Posterior vena cava (tissue), 2 donors: ENCODE data around the gene GPR26. TPM values are rescaled to one million over a fixed set of nuclear protein-coding genes. Genes with fewer than 3 reads are reported as not detected.
"Not testable (repeated sequence)": the region's sequence is repeated elsewhere in the genome, so short reads cannot be mapped to it uniquely, and the experiment has no call there.

Source experiments
- DNase-seq: peaks from one replicate; pipeline ENCODE4 v3.0.0-alpha.2; 2020; ENCODE audit warnings: low spot score
- intact Hi-C, 2 donors: fragments of 100-400 bp; cut with DNase I; formaldehyde crosslinking; loops; one replicate each; pipeline versions ENCODE4 v1.14.1 to v1.14.2; 2022 to 2023
- total RNA-seq, 2 donors: library from RNA; stranded (reverse); fragmentation: NEBNext Ultra II Directional; extraction: Animal tissue kit (Norgen Biotek cat#: 25700); gene quantifications; one replicate each; pipeline ENCODE4 v1.2.1, GENCODE V29; 2021
- donor health status: DM: yes; HTN: yes; CAD: no.
- donor health status: DM: yes; HTN: yes; CAD: no.

GPR26 gene
- total RNA-seq, 2 donors from 2014 or later, result not detected

- peak; percentile 11 for DNase-seq
- intact Hi-C loops, result no loop called here
Observed at GRCh38 chr10:123689880-123690279, 23.7 kb downstream of the GPR26 start.

- intact Hi-C loops, result no loop called here
- no peak for DNase-seq
Observed at GRCh38 chr10:123703195-123703790, 37.1 kb downstream of the GPR26 start.

DNA sequence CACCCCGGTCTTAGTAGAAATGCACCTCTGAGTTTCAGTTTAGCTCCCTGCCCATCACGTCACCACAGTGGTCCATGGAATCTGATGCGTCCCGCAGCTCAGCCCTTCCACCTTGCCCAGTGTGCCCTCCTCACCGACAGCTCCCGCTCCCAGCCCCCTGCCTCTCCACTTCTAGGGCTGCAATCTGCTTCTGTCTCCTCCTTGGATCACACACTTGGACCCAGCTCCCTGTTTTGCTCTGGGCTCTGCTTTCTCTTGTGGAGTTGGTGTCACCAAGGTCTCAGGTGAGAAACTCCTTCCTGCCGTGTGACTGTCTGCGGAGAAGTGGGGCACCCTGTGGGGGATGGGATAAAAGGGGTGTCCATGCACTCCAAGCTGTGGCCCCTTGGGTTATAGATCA lies 37.9 kb downstream of the GPR26 start:
- no peak for DNase-seq
- intact Hi-C loops, result no loop called here

DNA sequence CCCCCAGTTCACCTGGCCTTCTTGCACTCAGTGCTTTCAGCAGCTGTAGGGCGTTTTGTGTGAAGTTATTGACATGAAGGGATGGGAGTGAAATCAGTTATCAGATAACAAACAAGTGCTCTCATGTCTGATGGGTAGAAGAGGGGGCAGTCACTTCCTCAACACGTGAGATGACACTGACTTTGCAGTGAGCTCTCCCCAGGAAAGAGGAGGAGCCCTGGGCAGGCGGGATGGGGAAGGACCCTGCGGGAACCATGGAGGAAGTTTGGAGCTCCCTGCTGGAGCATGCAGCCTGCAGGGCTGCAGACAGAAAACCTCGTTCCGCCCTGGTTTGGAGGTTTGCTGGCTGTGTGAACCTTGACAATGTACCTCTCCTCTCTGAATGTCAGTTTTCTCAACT lies 38.7 kb downstream of the GPR26 start:
- DNase-seq, result no peak
- intact Hi-C loops, result no loop called here

- intact Hi-C loops, result no loop called here
- no peak for DNase-seq
Observed at GRCh38 chr10:123706236-123706635, 40.1 kb downstream of the GPR26 start.

DNA sequence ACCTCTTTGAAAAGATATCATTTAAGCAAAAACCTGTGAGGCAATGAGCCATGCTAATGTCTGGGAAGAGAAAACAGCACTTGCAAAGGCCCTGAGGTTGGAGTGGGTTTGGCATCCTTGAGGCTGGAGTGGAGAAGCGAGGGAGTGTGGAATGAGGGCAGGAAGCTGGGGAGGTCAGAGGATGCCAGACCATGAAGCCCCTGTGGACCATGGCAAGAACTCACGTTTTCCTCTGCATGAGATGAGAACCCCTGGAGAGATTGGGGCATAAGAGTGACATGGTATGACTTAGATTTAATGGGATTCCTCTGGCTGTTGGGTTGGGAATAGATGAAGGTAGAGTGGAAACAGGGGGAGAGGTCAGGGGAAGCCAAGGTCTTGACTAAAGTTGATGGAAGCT lies 49.4 kb downstream of the GPR26 start:
- intact Hi-C loops, result no loop called here
- no peak for DNase-seq

GRCh38 chr10:123717336-123717735 lies 51.2 kb downstream of the GPR26 start:
- DNase-seq, result no peak
- intact Hi-C loops, result no loop called here

- intact Hi-C loops, result no loop called here
- DNase-seq, result no peak
Observed at GRCh38 chr10:123718544-123719060, 52.4 kb downstream of the GPR26 start.

GRCh38 chr10:123720536-123720935 lies 54.4 kb downstream of the GPR26 start:
- no peak for DNase-seq
- intact Hi-C loops, result no loop called here

GRCh38 chr10:123721441-123722049 lies 55.4 kb downstream of the GPR26 start:
- DNase-seq, result peak; percentile 45
- intact Hi-C loops, result no loop called here

GRCh38 chr10:123722351-123722750 lies 56.2 kb downstream of the GPR26 start:
- DNase-seq, result peak; percentile 10
- intact Hi-C loops, result no loop called here

DNA sequence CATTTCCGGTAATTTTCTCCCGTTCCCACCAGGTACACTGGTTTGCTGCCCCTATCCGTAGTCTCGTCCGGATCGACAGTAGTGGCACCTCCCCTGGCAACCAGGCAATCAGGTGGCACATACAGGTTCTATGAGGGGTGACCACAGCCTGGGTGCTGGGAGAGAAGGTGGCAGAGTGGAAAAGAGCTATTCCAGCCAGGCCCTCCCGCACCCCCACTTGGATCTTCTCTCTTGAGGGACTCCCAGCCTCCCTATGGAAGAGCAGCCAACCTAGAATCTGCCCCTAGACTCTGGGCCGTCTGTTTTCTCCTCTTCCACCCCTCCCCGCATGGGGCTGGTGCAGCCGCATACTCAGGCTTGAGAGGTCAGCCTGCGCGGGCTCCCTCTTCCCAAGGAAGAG lies 58.6 kb downstream of the GPR26 start:
- intact Hi-C loops, result no loop called here
- peak; percentile 65 for DNase-seq

- intact Hi-C loops, result no loop called here
- DNase-seq, result no peak
Observed at GRCh38 chr10:123726381-123726780, 60.2 kb downstream of the GPR26 start.

GRCh38 chr10:123726836-123727235 lies 60.7 kb downstream of the GPR26 start:
- intact Hi-C loops, result no loop called here
- DNase-seq, result no peak

- intact Hi-C loops, result no loop called here
- DNase-seq, result no peak
Observed at GRCh38 chr10:123729523-123729922, 63.4 kb downstream of the GPR26 start.

DNA sequence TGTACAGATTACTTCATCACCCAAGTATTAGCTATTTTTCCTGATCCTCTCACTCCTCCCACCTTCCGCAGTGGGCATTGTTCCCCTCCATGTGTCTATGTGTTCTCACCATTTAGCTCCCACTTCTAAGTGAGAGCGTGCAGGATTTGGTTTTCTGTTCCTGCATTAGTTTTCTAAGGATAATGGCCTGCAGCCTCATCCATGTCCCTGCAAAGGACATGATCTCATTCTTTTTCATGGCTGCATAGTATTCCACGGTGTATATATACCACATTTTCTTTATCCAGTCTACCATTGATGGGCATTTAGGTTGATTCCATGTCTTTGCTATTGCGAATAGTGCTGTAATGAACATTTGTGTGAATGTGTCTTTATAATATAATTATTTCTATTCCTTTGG lies 70.8 kb downstream of the GPR26 start:
- DNase-seq, intact Hi-C loops: not testable (repeated sequence)

- DNase-seq, result no peak
- intact Hi-C loops, result loop anchor here (10.0 kb wide), 1 partner anchor 224 kb away; no protein-coding TSS in a partner anchor
Observed at GRCh38 chr10:123741146-123741545, 75.0 kb downstream of the GPR26 start.

DNA sequence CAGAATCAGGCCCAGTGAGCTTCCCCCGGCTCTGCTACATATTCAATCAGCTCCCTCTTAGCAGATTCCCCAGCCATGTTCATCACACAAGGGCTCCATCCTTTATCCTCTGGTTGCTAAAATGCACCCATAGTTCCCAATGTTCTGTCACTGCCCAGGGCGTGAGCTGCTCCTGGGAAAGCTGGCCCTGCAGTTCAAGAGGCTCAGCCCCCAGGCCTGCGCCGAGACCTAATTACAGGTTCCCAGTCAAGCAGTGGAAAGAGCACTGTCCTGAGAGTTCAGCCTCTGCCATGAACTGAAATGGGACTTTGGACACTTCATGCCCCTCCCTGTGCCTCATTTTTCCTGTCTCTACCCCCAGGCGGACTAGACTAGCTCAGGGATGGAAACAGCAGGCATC lies 75.6 kb downstream of the GPR26 start:
- intact Hi-C loops, result loop anchor here (10.0 kb wide), 1 partner anchor 223 kb away; no protein-coding TSS in a partner anchor
- DNase-seq, result no peak

DNA sequence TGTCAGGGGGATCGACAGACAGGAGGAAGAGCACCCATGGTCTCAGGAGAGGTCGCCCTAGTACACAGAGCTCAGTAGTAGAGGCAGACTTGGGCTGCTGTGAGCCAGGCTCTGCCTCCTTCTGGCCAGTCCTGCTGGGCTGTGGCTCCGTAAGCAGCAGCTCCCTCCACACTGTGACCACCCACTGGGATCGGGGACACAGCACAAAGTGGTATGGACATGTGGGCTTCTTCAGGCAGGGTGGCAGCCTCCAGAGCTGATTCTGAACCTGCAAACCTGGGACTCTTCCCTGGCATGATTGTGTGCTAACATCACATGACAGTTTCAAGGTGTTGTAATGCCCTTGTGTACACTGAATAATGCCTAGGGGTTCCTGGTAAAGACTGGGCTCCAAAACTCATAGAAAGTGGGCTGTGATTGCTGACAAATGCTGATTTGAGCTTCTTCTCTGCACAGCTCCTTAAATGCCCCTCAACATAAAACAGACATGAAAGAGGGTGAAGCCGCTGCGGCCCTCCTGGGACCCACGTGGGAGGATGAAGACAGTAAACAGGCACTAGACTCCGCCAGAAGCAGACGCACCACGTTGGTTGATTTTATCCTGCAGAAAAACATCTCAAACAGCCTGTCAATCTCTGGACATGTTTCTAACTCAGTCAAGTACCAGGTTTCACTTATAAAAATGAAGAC lies 76.7 kb downstream of the GPR26 start:
- no peak for DNase-seq
- intact Hi-C loops, result loop anchor here (10.0 kb wide), 1 partner anchor 222 kb away; no protein-coding TSS in a partner anchor

DNA sequence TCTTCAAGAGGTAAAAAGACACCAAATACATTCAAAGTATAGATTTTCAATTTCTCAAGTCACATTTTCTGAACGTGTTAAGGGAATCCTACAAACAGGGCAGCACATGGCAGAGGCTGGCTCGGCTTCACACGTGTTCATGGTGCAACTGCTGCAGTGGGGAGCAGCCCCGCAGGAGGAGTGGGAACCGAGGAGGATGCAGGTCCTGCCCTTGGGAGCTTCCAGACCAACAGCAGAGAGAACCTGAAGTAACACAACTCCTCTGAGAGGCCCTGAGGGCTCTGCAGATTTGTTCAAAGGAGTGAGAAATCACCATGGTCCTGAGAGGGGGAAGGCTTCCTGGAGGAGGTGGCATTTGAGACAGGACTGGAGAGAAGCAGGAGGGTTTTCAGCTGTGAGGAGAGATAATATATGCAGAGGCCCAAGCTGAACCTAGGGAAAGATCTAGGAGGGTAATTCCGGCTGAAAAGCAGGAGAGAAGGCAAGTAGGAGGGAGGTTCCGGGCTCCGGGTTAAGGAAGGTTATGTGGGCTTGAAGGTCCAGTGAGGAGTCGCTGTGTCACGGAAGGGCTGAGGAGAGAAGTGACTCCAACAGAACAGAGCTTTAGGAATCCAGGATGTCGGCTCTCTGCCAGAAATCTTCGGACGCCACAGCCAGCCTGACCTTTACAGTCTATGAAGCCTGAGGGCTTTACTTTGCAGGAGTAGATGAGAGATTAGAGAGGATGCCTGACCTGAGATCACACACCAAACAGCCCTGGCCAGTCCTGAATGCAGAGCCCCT lies 77.5 kb downstream of the GPR26 start:
- intact Hi-C loops, result loop anchor here (10.0 kb wide), 1 partner anchor 221 kb away; no protein-coding TSS in a partner anchor
- DNase-seq, result no peak
